Measurements from ENCODE around the gene BTF3L4.
"Not testable (repeated sequence)": the region's sequence is repeated elsewhere in the genome, so short reads cannot be mapped to it uniquely, and the experiment has no call there.

BTF3L4 gene

DNA sequence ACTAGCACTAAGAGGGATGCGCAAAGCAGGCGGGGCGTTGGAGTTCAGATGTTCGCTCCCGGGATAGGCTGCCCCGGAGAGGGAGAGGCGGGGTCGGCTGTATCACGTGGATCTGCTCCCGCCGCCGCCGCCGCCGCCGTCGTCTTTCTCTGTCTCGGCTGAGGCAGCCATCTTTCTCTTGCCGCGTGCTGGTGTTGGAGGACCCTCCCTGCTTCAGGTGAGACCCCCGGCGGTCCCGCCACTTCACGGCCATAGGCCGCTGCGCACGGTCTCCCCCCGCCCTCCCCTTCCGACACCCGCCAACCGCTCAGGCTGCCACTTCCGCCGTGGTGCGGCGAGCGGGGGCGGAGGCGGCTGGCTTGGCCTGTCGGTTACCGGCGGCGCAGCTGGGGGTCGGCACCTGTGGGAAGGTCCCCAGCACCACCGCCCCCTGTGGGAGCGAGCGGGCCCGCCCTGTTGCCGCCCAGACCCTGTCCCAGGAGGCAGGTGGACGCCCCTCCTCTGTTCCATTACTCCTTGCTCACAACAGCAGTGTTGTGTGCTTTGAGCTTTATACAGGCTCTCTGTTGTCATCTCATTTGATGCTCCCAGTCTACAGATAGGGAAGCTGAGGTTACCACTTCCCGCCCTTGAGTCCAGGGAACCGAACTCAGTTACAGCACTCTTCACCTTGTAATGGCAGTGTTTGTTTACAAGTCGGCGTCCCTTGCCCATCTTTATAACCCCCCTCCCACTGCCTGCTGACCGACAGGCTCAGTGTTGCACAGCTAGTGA lies at the start of gene BTF3L4:
Gene BTF3L4 (plus strand): TSS at position 133 of the 774 bp plus-strand sequence. CDS start 3,553 bp downstream, outside the sequence.
- Mint-ChIP-seq H3K4me1 (peaks cover 43% of the 10 kb centered on the region), H3K27ac (peak within 1 kb of the TSS; percentile 85), H3K9me3 (no peaks in the 10 kb centered on the region), H3K27me3 (no peaks in the 10 kb centered on the region), H3K4me3 (peak within 1 kb of the TSS; percentile 96), H3K36me3 (peaks cover 10% of the 10 kb centered on the region)
- peak; percentile 97 for ATAC-seq

DNA sequence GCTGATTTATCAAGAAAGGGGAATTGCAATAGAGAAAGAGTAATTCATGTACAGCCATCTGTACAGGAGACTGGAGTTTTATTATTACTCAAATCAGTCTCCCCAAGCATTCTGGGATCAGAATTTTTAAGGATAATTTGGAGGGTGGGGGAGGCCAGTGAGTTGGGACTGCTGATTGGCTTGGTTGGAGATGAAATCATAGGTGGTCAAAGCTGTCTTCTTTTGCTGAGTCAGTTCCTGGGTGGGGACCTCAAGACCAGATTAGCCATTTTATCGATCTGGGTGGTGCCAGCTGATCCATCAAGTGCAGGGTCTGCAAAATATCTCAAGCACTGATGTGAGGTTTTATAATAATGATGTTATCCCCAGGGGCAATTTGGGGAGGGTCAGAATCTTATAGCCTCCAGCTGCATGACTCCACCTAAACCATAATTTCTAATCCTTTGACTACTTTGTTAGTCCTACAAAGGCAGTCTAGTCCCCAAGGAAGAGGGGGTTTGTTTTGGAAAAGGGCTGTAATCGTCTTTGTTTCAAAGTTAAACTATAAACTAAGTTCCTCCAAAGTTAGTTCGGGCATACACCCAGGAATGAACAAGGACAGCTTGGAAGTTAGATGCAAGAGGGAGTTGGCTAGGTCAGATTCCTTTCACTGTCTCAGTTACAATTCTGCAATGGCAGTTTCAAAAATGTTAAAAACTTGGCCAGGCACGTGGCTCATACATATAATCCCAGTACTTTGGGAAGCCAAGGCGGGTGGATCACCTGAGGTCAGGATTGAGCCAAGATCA lies 48.7 kb upstream of the BTF3L4 start:
- no peak for ATAC-seq
- H3K36me3 Mint-ChIP-seq = no peaks in the 10 kb centered on the region
- H3K27ac Mint-ChIP-seq = no peak overlapping the region
- H3K4me3 Mint-ChIP-seq = no peak overlapping the region
- peaks cover 35% of the 10 kb centered on the region for H3K27me3 Mint-ChIP-seq
- H3K9me3 Mint-ChIP-seq = no peaks in the 10 kb centered on the region
- H3K4me1 Mint-ChIP-seq = peaks cover 4% of the 10 kb centered on the region

DNA sequence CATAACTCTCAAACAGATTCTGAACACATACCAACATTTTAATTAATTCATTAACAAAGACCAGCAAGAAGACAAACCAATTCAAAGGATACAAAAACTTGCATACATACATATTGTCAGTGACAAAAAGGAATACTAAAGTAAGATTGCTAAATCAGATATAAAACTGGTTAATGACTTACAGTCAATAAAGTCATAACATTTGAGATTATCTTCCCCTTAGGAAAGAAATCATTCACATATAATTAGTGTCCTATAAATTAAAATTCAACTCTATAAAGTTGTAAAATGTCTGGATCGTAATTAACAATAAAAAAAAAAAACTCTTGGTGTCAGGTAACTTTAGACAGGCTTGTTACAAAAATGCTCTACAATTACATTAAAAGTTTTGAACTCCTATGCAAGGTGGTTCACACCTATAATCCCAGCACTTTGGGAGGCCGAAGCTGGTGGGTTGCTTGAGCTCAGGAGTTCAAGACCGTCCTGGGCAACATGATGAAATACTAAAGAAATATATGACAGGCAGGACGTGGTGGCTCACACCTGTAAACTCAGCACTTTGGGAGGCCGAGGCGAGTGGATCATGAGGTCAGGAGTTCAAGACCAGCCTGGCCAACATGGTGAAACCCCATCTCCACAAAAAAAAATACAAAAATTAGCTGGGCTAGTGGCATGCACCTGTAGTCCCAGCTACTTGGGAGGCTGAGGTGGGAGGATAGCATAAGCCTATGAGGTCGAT lies 47.9 kb upstream of the BTF3L4 start:
- Mint-ChIP-seq H3K36me3 (no peaks in the 10 kb centered on the region), H3K27ac (no peak overlapping the region), H3K27me3 (peaks cover 32% of the 10 kb centered on the region), H3K4me3 (no peak overlapping the region), H3K9me3 (no peaks in the 10 kb centered on the region), H3K4me1 (peaks cover 4% of the 10 kb centered on the region)
- ATAC-seq = no peak

DNA sequence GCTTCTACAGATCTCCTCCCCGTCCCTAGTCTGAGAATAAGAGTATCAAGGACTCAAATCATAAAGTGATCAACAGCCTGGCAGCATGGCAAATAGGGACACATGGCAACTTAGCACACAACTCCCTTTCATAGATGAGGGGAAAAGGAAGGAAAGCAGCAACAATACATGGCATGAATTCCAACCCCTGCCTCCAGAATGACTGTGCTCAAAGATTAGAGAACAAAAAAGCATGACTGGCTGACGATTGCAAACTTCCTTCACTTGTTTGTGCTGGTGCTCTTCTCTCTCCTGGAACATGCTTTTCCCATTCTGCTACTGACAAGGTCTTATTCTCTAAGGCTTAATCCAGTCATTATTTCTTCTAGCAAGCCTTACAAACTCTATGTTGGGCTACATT lies 34.0 kb upstream of the BTF3L4 start:
- no peaks in the 10 kb centered on the region for H3K27me3 Mint-ChIP-seq
- no peaks in the 10 kb centered on the region for H3K9me3 Mint-ChIP-seq
- no peaks in the 10 kb centered on the region for H3K4me1 Mint-ChIP-seq
- peaks cover 58% of the 10 kb centered on the region for H3K36me3 Mint-ChIP-seq
- no peak overlapping the region for H3K4me3 Mint-ChIP-seq
- ATAC-seq = no peak
- H3K27ac Mint-ChIP-seq = no peak overlapping the region

DNA sequence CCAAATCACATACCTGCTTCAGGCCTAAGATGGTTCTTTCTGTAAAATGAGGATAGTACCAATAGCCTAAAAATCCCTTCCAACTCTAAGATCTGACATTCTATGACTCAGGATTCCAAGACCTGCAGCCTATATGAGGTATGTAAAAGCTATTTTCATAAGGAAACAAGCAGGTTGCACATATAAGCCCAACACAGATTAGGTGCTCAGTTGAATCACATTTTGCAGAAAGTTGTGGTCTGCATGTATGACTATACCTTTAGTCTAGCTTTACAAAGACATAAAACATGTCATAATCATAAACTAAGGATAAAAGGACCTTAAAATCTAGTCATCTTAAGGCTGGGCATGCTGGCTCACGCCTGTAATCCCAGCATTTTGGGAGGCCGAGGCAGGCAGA lies 29.8 kb upstream of the BTF3L4 start:
- Mint-ChIP-seq H3K27ac (no peak overlapping the region), H3K4me3 (no peak overlapping the region), H3K36me3 (peaks cover 54% of the 10 kb centered on the region), H3K27me3 (no peaks in the 10 kb centered on the region), H3K4me1 (peaks cover 17% of the 10 kb centered on the region), H3K9me3 (no peaks in the 10 kb centered on the region)
- ATAC-seq = no peak

DNA sequence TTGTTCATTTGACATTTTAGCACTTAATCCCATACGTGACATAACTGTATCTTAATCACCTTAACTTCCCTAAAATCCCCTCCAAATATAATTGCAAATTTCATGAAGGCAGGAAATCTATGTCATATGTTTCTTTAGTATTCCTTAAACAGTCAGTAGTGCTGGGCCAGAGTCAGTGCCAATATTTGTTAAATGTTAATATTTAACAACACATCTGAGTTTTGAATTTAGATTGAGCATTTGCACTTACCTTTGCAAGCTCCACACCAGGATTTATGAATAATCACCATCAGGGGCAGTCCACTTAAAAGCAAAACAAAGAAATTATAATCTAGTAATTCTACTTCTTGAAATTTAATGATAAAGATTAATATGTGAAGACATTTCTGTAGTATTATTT lies 27.8 kb upstream of the BTF3L4 start:
- no peak overlapping the region for H3K27ac Mint-ChIP-seq

DNA sequence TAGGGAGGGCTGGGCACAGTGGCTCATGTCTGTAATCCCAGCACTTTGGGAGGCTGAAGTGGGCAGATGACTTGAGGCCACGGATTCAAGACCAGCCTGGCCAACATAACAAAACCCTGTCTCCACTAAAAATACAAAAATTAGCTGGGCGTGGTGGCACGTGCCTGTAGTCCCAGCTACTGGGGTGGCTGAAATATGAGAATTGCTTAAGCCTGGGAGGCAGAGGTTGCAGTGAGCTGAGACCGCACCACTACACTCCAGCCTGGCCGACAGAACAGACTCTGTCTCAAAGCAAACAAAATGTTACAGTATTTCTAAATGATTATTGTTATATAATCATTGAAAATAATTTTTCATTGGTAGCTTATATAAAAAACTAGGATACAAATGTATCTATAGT lies 27.3 kb upstream of the BTF3L4 start:
- H3K36me3 Mint-ChIP-seq = peaks cover 35% of the 10 kb centered on the region

More for the DNA sequence above, 27.8 kb upstream of the BTF3L4 start:
- Mint-ChIP-seq H3K36me3 (peaks cover 40% of the 10 kb centered on the region), H3K27me3 (no peaks in the 10 kb centered on the region), H3K9me3 (no peaks in the 10 kb centered on the region), H3K4me3 (no peak overlapping the region), H3K4me1 (peaks cover 31% of the 10 kb centered on the region)
- no peak for ATAC-seq

DNA sequence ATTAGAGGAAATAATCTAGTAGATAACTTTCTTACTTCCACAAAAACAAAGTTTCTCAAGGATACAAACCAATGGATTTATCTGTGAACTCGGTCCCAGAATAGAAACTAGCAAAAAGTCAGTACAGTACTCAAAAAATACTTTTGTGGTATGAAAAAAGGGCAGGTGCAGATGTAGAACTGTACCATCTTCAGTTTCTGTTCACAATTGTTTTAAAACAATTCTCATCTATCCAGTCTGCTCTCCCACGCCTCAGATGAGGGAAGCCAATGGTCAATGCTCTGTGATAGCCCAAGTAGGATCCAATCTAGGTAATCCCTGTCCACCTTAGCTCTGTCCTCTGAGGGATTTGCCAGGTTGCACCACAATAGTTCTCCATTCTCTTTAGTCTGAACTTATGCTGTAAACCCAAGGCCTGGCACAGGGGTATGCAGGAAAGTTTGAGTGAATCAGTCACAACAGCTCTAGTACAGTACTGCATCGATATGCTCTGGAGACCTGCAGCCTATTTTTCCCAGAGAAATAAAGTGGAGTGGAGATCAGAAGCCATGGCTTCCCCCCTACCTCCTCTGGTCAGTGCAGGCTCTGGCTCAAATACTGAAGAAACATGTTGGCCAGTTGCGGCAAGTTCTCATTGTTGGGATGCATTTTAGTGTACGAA lies 23.8 kb upstream of the BTF3L4 start:
- H3K27ac Mint-ChIP-seq = peak overlapping the region; percentile 98

More for the DNA sequence above, 27.3 kb upstream of the BTF3L4 start:
- not testable (repeated sequence) for H3K27ac Mint-ChIP-seq, H3K4me3 Mint-ChIP-seq, ATAC-seq, H3K27me3 Mint-ChIP-seq, H3K9me3 Mint-ChIP-seq
- H3K4me1 Mint-ChIP-seq = peaks cover 34% of the 10 kb centered on the region

DNA sequence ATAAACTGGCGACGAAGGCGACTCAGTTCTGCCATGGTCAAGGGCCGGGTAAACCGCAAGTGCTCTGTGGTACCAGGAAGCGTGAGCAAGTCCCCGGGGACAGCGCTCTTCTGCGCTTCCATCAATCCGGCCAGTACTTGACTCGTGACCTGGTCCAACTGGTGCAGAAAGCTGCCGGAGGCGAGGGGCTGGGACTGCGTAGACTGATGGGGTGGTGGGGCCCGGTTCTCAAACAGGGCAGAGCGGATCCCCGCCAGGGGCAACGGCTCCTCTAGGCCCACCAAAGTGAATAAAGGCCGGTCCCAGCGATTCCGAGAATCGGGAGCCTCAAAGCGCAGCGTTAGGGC lies 23.3 kb upstream of the BTF3L4 start:
- no peaks in the 10 kb centered on the region for H3K27me3 Mint-ChIP-seq
- peak; percentile 50 for ATAC-seq
- peaks cover 38% of the 10 kb centered on the region for H3K4me1 Mint-ChIP-seq
- no peaks in the 10 kb centered on the region for H3K9me3 Mint-ChIP-seq
- H3K27ac Mint-ChIP-seq = peak overlapping the region; percentile 98
- peaks cover 26% of the 10 kb centered on the region for H3K36me3 Mint-ChIP-seq
- peak overlapping the region; percentile 93 for H3K4me3 Mint-ChIP-seq

More for the DNA sequence above, 23.8 kb upstream of the BTF3L4 start:
- Mint-ChIP-seq H3K4me3 (peak overlapping the region; percentile 93), H3K27me3 (no peaks in the 10 kb centered on the region), H3K4me1 (peaks cover 38% of the 10 kb centered on the region), H3K9me3 (no peaks in the 10 kb centered on the region), H3K36me3 (peaks cover 27% of the 10 kb centered on the region)
- no peak for ATAC-seq

DNA sequence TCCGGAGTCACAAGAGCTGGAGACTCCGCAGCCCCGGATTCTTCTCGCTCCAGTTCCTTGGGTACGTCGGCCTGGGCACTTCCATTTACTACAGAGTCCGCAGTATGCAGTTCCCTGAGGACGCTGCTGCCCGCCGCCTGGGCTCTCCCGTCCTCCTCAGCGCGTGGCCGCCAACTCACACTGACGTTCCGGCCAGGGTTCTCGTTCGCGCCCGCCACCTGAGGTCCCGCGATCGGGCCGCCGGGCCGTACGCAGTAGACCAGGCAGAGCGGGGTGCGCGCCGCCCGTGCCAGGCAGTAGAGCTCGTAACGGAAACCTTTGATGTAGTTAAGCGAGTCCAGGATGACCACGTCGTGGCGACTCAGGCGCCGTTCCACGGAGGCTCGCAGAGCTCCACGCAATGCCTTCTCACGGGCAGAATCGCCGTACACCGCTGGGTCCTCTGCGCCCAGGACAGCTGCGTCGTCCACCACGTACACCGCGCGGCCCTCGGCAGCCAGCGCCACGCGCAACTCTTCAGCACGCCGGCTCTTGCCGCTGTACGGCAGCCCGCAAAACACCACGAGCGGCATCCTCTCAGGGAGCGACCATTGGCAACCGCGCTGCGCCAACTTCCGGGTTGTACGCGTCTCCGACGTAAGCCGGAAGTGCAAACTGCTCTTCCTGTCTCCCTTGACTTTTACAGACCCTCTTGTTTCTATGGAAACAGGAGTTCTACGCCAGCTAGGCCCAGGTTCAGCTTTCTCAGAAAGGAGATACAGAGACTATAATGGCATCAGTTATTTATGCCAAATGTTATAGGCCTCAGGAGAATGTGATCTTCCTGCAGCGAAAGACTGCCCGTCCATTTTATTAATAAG lies 22.7 kb upstream of the BTF3L4 start, which contains the start of gene KTI12:
Gene KTI12 (minus strand): TSS at position 621 of the 860 bp plus-strand sequence. CDS start 49 bp downstream, at position 572.
- Mint-ChIP-seq H3K27me3 (no peaks in the 10 kb centered on the region), H3K27ac (peak within 1 kb of the TSS; percentile 98), H3K9me3 (no peaks in the 10 kb centered on the region), H3K4me1 (peaks cover 38% of the 10 kb centered on the region), H3K36me3 (peaks cover 32% of the 10 kb centered on the region), H3K4me3 (peak within 1 kb of the TSS; percentile 93)
- peak; percentile 97 for ATAC-seq

DNA sequence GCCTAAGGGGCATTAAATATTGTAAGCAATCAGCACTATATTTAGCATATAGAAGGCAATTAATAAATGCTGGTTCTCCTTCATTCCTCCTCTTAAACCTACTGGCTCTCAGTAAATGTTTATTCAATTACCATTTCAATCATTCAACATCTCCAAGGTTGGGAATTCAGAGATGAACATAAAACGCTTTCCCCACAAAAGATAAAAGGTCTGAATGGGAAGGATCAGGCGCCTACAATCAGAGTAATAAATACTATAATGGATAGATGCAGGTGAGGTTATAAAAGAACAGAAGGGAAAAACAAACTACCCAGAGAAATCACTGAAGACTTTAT lies 22.1 kb upstream of the BTF3L4 start:
- Mint-ChIP-seq H3K4me1 (peaks cover 38% of the 10 kb centered on the region), H3K36me3 (peaks cover 36% of the 10 kb centered on the region)
- no peak for ATAC-seq

DNA sequence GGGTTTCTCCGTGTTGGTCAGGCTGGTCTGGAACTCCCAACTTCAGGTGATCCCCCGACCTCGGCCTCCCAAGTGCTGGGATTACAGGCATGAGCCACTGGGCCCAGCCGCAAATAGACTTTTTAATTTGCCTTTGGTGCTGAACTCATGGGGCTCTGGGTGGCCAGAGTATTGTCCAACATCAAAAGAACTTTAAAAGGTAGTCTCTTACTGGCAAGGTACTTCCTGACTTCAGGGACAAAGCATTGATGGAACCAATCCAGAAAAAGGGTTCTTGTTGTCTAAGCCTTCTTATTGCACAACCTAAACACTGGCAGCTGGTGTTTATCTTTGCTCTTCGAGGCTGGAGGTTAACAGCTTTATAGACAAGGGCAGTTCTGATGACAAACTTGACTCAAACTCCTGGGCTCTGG lies 18.7 kb upstream of the BTF3L4 start:
- peaks cover 12% of the 10 kb centered on the region for H3K4me1 Mint-ChIP-seq
- H3K4me3 Mint-ChIP-seq = no peak overlapping the region
- no peak overlapping the region for H3K27ac Mint-ChIP-seq
- H3K9me3 Mint-ChIP-seq = no peaks in the 10 kb centered on the region
- peaks cover 27% of the 10 kb centered on the region for H3K36me3 Mint-ChIP-seq
- no peaks in the 10 kb centered on the region for H3K27me3 Mint-ChIP-seq
- ATAC-seq = no peak

More for the DNA sequence above, 22.1 kb upstream of the BTF3L4 start:
- H3K27me3 Mint-ChIP-seq = no peaks in the 10 kb centered on the region
- peak overlapping the region; percentile 93 for H3K4me3 Mint-ChIP-seq
- H3K27ac Mint-ChIP-seq = peak overlapping the region; percentile 98
- no peaks in the 10 kb centered on the region for H3K9me3 Mint-ChIP-seq

DNA sequence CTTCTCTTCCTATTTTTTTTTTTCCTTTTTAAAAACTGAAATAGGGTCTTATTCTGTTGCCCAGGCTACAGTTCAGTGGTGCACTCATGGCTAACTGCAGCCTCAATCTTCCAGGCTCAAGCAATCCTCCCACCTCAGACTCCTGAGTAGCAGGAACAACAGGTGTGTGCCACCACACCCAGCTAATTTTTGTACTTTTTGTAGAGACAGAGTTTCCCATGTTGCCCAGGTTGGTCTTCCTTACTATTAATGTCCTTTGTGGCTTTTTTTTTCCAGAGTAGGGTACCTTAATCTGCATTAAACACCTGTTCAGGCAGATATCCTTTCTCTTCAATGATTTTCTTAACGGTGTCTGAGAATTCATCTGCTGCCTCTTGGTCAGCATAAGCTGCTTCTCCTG lies 18.2 kb upstream of the BTF3L4 start:
- H3K4me1 Mint-ChIP-seq = peaks cover 7% of the 10 kb centered on the region
- H3K27me3 Mint-ChIP-seq = no peaks in the 10 kb centered on the region
- H3K27ac Mint-ChIP-seq = no peak overlapping the region
- no peak for ATAC-seq
- H3K36me3 Mint-ChIP-seq = peaks cover 27% of the 10 kb centered on the region
- H3K9me3 Mint-ChIP-seq = no peaks in the 10 kb centered on the region
- no peak overlapping the region for H3K4me3 Mint-ChIP-seq

DNA sequence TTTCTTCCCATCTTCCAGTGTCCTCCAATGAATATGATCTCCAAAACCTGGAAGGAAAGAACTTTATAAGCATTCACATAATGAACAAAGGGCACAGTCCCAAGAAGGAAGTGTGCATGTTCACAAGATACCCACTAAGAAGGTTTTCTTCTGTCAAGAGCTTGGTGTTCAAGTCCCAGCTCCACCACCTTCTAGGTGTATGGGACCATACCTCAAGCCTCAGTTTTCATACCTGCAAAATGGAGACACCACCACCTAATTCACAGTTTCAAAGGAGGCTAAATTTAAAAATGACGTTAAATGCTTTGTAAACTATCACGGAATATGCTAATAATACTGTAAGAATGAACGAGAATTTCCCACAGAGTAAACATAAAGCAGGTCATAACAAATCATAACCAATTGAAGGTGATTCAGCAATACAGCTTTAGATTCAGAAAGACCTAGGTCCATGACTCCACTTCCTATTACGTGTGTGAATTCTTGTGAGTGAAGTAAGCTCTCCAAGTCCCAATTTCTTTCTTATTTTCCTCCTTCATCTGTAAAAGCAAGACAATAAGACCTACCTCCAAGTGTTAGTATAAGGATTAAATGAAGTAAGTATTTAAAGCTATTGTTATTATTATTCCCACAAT lies 14.4 kb upstream of the BTF3L4 start:
- Mint-ChIP-seq H3K9me3 (no peaks in the 10 kb centered on the region), H3K4me1 (peaks cover 14% of the 10 kb centered on the region), H3K27ac (no peak overlapping the region), H3K36me3 (peaks cover 37% of the 10 kb centered on the region), H3K27me3 (no peaks in the 10 kb centered on the region), H3K4me3 (no peak overlapping the region)
- no peak for ATAC-seq
